Activated CD4-positive, CD25-positive, alpha-beta regulatory T cell (primary cell): Measurements from ENCODE around the gene UBE2D2.
"Not testable (repeated sequence)": the region's sequence is repeated elsewhere in the genome, so short reads cannot be mapped to it uniquely, and the experiment has no call there.

ENCODE experiments used
- DNase-seq, 4 experiments: peaks; one replicate each; lab custom pipeline; 2025; lab: John Stamatoyannopoulos, UW

The UBE2D2 gene

DNA sequence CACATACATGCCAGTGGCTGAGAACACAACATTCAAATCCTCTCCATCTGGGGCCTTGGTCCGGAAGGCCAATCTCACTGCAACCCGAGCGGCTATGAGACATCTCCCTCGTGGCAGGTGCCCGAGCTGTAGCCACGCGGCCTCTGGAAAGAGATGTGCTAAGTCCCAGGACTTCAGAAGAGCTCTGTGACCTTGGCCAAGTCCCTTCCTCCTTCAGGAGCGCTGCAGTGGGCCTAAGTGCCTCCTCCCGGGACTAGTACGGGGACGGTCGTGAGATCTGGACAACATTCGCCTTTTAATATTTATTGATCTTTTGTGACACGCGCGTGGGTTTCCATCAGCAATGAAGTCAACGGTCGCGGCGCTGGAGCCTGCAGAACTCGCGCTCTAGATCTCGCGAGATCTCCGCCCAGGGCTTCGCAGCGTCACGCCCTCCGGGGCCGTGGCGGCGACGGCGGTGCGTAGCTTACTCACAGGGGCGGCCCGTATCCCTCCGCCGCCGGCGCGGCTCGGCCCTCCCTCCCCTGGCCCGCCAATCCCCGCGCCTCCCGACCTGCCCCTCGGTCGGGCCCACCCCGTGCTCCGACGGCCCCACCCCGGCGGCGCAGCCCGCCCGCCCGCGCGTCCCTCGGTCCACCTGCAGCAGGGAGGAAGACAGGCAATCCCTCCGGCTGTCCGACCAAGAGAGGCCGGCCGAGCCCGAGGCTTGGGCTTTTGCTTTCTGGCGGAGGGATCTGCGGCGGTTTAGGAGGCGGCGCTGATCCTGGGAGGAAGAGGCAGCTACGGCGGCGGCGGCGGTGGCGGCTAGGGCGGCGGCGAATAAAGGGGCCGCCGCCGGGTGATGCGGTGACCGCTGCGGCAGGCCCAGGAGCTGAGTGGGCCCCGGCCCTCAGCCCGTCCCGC is at the start of gene UBE2D2:
TSS of gene UBE2D2 (plus strand) at position 588 of the 903 bp plus-strand sequence. CDS start 453 bp downstream, outside the sequence.
- DNase-seq = peak; percentile 91 to 98 (median 95)

DNA sequence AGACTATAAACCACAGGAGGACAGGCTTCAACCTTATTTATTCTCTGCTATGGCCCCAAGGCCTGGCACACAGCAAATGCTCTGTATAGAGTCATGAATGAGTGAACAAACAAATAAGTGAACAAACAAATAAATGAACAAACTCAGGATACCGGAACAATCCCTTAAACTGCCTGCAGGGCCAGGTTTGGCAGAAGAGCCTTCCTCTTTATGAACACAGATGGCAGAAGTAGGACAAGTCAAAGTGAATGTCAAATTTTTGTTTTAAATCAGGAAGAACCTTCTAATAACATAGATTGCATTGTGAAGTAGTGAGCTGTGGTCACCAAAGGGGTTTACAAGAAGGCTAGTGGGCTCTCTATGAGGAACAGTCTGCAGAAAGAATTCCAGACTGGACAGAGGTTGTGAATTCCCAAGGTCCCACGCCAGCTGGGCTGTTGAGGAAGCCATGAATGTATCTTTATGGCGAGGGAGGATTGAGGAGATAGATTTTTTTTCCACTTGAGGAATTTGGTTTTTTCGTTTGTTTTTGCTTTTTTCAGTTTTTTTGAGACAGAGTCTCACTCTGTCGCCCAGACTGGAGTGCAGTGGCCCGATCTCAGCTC is 48.3 kb upstream of the UBE2D2 start:
- no peak for DNase-seq

DNA sequence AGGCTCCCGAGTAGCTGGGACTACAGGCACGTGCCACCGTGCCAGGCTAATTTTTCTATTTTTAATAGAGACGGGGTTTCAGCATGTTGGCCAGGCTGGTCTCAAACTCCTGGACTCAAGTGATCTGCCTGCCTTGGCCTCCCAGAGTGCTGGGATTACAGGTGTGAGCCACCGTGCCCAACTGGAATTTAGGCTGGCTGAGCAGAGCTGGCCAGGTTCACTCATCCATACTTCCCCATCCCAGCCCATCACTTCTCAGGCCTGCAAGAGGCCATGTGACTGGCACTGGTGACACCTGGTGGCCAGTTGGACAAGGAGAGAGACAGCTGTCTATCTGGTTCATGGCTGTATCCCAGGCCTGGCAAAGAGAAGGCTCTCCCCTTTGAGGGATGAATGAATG is 47.7 kb upstream of the UBE2D2 start:
- DNase-seq = peak; percentile 55 to 70 (median 61)

DNA sequence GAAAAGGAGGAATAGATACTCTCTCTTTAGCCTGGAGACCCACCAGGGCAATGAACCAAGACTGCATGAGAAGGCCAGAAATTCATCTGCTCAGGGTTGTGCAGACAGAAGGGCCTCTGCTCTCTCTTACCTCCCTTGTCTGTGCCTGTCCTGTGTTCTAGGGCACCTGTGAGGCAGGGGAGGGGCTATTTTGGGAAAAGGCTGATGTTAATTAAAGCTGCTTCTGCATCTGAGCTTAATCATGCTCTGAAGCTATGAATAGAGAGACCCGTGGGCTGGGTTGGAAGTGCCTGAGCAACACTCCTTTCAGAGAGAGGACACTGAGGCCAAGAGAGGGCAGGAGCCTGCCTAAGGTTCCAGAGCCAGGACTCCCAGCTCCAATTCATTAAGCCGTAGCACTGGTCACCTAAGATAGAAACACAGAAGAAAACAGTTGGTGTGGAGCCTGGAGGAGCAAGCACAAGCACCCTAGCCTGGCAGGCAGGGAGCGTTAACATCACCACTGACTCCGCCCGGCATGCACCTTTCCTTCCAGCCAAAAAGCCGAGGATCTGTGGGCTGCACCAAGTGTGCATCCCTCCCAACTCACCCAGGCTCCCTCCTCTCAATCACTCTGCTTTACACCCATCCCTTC is 47.2 kb upstream of the UBE2D2 start:
- no peak for DNase-seq

DNA sequence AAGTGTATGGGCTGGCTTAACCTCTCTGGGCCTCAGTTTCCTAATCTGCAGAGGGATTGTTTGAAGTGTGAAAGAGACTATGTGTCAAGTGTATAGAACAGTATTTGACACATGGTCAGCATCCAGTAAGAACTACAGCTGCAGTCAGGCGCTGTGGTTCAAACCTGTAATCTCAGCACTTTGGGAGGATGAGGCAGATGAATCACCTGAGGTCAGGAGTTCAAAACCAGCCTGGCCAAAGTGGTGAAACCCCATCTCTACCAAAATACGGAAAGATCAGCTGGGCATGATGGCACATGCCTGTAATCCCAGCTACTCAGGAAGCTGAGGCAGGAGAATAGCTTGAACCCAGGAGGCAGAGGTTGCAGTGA is 46.7 kb upstream of the UBE2D2 start:
- DNase-seq = no peak

DNA sequence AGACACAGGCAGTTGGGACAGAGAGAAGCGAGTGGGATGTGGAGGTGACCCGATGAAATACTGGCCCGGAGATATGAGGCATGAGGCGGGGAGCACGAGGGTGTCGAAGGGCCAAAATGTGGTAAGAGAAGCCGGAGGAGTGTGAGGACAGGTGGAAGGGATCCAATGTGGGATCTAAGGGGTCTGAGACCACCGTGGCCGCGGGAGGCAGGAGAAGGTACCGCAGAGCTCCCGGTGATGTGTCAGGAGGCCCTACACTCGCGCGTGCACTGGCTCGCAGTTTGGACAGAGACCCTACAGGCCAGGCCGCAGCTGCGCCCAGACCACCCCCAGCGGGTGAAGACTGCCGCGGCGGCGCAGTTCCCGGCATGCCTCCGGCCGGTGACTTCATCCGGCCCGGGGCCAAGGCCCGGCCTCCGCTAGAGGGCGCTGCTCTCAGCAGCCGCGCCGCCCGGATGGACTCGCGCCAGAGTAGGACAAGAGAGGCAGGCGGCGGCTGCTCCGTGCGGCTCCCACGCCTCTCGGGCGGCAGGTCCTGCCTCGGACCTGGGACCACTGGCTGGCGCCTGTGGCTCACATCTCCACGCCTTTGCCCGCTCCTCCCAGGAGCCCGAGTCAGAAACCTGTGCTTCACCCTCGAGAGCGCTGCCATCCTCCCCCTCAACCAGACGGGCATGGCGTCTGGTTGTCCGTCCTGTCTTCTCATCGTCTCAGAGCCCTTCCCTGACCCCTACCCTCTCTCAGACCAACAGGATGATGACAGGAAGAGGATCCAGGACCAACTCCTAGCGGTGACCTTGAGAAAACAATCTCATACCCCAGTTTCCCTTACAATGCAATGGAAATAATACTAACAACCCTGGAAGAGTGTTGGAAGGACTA is 43.2 kb upstream of the UBE2D2 start:
- DNase-seq = peak; percentile 83 to 87 (median 84)

DNA sequence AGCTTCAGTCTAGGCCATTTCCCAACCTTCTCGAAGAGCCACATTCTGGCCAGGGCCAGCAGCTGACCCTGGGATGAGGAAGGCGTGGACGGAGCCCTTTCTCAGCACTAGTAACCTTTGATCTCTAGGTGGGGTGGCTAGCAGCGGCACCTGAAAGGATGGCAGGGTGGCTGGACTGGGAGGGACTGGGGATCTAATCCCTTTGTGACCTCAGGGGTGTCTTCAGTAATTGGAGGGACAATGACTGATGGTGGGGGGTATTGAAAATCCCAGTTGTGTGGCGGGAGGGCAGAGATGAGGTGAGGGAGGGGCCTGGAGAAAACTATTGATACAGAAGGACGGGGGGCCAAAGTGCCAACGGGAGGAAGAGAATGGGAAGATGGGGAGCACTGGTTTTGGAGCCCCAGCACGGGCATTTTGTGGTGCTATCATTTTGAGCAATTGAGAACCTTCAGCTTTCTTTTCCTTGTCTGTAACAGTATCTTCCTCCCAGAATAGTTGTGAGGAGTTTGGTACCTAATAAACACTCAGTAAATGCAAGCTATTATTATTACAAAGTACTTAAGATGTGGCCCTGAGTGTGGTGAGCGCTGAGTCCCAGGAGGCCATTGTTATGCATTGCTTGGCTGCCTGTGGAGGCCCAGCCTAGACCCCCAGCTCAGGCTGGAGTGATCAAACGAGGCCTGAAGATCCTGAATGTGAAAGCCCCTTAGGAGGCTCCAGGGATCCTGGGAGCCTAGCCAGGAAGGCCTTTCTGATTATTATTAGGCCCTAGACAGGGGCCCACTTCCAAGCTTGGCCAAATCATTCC is 37.3 kb upstream of the UBE2D2 start:
- no peak for DNase-seq

DNA sequence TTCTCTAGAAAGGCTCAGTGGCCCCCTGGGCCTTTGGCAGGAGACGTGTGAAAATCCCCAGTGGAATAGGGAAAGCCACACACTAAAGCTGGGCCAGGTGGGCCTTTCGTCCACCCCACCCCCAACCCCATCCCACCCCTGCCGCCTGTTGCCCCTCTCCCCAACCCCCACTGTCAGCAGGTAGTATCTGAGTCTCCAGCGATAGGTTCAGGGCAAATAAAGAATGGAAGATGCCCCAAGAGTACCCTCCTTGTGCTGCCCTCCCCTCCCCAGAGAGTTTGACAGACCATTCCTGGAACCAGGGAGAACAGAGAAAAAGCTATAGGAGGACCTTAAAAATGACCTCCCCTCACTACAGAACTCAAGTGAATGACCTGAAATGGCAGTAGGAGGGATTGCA is 36.7 kb upstream of the UBE2D2 start:
- no peak for DNase-seq

DNA sequence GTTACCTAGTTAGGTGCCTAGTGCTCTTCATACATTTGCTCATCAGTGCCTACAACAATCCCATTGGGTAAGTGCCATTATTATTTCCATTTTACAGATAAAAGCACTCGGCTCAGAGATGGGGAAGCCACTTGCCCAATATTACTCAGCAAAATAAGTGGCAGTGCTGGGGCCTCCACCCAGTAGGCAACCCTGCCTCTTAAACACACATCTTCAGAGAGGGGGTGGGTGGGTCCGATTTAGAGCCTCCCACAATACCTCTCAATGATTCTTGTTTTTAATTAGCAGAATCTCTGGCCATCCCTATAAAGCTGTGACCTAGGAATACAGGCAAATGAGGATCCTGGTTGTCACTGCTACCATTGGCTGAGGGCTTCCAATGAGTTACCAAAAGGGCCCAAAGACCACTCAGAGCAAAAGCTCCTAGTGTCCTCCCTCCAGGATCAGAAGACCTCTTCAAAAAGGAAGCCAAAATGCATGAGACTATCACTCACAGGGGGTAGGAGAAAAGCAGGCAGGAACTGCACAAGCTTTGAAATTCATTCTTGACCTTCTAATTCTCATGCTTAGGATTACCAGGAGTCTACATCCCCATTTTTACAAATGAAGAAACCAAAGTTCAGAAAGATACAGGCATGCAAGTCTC is 36.1 kb upstream of the UBE2D2 start:
- DNase-seq = no peak

DNA sequence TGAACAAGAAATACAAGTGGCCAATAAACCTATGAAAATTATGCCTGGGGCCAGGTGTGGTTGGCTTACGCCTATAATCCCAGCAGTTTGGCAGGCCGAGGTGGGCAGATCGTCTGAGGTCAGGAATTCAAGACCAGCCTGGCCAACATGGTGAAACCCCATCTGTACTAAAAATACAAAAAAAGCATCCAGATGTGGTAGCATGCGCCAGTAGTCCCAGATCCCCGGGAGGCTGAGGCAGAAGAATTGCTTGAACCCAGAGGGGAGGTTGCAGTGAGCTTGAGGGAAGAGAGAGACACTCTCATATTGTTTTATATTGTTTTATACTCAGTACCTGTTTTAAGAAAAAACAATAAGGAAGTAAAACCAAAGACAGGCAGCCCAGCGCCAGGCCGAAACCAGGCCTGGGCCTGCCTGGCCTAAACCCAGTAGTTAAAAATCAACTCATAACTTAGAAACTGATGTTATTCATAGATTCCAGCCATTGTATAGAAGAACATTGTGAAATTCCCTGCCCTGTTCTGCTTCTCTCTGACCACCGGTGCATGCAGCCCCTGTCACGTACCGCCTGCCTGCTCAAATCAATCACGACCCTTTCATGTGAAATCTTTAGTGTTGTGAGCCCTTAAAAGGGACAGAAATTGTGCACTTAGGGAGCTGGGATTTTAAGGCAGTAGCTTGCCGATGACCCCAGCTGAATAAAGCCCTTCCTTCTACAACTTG is 35.4 kb upstream of the UBE2D2 start:
- not testable (repeated sequence) for DNase-seq

DNA sequence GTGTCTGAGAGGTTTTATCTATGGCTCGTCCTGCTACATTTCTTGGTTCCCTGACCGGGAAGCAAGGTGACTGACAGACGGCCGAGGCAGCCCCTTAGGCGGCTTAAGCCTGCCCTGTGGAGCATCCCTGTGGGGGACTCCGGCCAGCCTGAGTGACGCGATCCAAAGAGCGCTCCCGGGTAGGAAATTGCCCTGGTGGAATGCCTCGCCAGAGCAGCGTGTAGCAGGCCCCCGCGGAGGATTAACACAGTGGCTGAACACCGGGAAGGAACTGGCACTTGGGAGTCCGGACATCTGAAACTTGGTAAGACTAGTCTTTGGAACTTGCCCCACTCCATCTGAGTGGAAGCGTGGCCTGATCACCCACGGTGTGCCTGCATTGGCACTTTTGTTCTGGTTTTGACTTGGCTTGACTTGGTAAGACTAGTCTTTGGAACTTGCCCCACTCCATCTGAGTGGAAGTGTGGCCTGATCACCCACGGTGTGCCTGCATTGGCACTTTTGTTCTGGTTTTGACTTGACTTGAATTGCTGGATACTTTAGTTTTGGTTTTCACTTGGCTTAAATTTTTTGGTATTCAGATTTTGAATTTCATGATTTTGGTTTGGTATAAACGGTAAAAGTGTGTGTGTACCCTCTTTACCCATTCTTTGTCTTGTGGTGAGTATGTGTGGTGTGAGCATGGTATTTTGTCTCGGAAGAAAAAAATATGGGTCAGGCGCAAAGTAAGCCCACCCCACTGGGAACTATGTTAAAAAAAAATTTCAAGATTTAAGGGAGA is 34.6 kb upstream of the UBE2D2 start:
- not testable (repeated sequence) for DNase-seq

DNA sequence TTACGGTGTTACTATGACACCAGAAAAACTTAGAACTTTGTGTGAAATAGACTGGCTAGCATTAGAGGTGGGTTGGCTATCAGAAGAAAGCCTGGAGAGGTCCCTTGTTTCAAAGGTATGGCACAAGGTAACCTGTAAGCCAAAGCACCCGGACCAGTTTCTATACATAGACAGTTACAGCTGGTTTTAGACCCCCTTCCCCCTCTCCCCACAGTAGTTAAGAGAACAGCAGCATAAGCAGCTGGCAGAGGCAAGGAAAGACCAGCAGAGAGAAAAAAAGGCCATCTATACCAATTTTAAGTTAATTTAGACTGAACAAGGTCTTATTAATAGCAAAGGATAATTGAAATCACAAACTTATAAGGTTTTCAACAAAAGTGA is 34.1 kb upstream of the UBE2D2 start:
- DNase-seq = not testable (repeated sequence)

DNA sequence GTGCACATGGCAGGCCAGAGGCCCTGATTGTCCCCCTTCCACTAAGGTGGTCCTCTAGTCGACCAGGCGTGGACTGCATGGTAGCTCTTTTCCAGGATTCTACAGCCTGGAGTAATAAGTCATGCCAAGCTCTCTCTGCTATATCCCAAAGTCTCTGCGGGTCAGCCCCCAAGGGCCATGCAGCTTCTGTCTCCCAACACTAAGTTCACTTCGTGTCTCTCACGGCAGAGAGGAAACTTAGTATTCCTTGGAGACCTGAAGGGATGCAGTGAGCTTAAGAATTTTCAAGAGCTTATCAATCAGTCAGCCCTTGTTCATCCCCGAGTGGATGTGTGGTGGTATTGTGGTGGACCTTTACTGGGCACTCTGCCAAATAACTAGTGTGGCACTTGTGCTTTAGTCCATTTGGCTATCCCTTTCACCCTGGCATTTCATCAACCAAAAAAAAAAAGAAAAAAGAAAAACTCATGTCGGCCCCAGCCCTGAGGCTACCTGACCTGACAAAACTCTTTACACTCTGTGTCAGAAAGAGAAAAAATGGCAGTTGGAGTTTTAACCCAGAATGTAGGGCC is 33.2 kb upstream of the UBE2D2 start:
- not testable (repeated sequence) for DNase-seq

DNA sequence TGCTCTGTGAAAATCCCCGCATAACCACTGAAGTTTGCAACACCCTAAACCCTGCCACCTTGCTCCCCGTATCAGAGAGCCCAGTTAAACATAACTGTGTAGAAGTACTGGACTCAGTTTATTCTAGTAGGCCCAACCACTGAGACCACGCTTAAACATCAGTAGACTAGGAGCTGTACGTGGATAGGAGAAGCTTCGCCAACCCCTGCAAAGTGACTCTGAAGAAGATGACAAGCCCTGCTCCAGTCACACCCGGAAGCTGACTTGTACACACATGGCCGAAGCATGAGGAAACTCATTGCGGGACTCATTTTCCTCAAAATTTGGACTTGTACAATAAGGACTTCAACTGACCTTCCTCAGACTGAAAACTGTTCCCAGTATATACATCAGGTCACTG is 32.4 kb upstream of the UBE2D2 start:
- DNase-seq = not testable (repeated sequence)

DNA sequence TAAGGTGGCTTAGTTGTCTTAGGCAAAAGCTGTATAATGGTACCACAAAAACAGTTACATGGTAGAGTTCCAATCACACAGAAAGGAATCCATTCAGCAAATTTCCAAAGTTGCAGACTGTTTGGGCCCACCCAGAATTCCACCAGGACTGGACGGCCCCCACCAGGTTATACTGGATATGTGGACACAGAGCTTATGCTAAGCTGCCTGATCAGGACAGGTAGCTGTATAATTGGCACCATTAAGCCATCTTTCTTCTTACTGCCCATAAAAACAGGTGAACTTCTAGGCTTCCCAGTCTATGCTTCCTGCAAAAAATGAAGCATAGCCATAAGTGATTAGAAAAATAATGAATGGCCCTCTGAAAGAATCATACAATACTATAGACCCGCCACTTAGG is 31.1 kb upstream of the UBE2D2 start:
- DNase-seq = not testable (repeated sequence)

DNA sequence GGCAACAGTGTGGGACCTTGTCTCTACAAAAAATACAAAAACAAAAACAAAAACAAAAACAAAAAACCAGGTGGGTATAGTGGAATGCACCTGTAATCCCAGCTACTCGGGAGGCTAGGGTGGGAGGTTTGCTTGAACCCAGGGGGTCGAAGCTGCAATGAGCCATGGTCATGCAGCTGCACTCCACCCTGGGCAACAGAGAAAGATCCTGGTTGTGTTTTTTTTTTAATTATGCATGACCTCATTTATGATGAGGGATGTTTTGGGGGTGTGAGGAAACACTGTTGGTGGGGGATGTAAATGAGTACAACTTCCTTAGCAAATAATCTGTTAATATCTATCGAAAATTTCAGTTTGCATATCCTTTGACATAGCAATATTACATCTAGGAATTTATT is 29.4 kb upstream of the UBE2D2 start:
- no peak for DNase-seq

DNA sequence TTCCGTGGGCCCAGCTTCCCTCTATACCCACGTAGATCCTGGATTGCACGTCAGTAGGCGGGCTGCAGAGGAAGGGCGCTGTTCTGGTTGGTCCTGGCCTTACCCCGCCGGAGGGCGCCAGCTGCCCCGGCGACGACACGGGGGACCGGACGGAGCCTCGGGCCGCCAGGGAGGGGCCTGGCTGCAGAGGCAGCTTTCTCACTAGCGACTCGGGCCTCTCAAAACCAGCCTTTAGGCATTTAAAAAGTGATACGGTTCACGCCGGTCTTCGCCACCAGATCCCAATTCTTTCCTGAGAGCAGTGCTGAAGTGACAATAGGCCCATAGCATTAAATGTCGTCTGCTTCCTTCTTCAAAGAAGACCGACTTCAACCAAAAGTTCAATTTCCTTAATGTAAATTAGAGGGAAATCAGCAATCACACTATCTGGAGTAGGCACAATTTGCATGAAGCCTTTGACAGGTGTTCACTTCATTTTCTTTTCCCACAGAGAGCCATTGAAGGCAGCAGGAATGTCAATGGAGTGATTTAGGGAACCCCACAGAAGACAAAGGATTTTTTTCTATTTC is 17.6 kb upstream of the UBE2D2 start:
- DNase-seq = peak in 3 of 4 experiments; percentile 6 to 22 (median 20)

DNA sequence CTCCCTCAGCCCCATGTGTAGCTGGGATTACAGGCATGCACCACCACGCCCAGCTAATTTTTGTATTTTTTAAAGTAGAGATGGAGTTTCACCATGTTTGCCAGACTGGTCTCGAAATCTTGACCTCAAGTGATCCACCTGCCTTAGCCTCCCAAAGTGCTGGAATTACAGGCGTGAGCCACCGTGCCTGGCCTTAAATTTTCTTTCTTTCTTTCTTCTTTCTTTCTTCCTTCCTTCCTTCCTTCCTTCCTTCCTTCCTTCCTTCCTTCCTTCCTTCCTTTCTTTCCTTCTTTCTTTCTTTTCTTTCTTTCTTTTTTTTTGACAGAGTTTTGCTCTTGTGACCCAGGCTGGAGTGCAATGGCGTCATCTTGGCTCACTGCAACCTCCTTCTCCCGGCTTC is 14.5 kb upstream of the UBE2D2 start:
- not testable (repeated sequence) for DNase-seq
